ENCODE data around the gene GAL3ST2.

DNA sequence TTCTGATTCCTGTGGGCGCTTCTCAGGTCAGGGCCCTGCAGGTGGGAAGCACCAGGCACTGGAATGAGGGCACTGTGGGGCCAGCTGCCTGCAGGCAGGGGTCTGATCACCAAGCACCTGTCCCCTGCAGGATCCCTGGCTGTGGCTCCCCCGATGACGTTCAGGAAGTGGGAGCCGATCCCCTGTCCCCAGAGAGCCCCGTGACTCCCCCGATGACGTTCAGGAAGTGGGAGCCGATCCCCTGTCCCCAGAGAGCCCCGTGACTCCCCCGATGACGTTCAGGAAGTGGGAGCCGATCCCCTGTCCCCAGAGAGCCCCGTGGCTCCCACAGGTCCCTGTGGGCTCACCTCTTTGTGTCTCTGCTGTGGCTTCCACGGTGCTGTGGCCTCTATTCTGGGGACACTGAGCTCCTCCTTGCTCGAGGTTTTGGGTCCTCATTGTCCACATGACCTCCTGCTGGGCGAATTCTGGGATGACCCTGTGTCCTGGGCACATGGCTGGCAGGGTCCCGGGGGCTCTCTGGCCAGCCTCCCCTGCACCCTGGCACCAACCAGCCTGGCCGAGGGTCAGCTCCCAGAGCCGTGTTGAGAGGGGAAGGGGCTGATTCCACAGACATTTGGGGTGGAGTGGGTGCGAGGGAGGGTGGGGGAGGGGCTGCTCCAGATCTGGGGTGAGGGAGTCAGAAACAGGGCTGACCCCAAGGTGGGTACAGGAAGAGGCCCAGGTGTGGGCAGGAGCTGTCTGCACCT, 37.2 kb downstream of the GAL3ST2 start:
- TF ChIP-seq POLR2AphosphoS5 (IDR thresholded peaks at IDR 0.05; ENCODE audit: borderline replicate concordance, low read depth, low read length) (peak; percentile 30; the same call in 1 of the 2 replicates), EZH2 (IDR thresholded peaks at IDR 0.05) (no peak), FOXP2 (optimal IDR thresholded peaks at IDR 0.05; ENCODE audit: control extremely low read depth, extremely low read length, insufficient read depth) (no peak)

Measured in SK-N-MC (cell line).